Urinary bladder (tissue), 4 donors: Measurements from ENCODE around the gene CCDC85C. TPM values are rescaled to one million over a fixed set of nuclear protein-coding genes. Genes with fewer than 3 reads are reported as not detected.

Experiments
- DNase-seq: peaks from one replicate; pipeline ENCODE4 v3.0.0-alpha.2; 2015; ENCODE audit errors: extremely low spot score
- H3K27ac ChIP-seq: one replicate; pipeline ENCODE4 v1.5.1; 2013; ENCODE audit warnings: low read depth, mild to moderate bottlenecking, moderate library complexity
- H3K36me3 ChIP-seq: one replicate; pipeline ENCODE4 v1.6.1; 2013; ENCODE audit warnings: mild to moderate bottlenecking, moderate library complexity; ENCODE audit not compliant: insufficient read depth
- H3K4me1 ChIP-seq: one replicate; pipeline ENCODE4 v1.6.1; 2013; ENCODE audit warnings: mild to moderate bottlenecking, moderate library complexity; ENCODE audit not compliant: insufficient read depth
- H3K4me3 ChIP-seq: one replicate; pipeline ENCODE4 v1.5.1; 2013; ENCODE audit warnings: low read depth, low read length
- WGBS: extraction: QIAGEN DNeasy Blood & Tissue Kit; methylation state at CpG from one replicate; pipeline ENCODE4 v1.1.7; 2013; 5-methylcytosine and 5-hydroxymethylcytosine counted together
- polyA plus RNA-seq: library from polyadenylated mRNA; stranded (reverse); fragments of 200-250 nt; gene quantifications from one replicate; pipeline ENCODE4 v1.2.3, GENCODE V29; 2013
- total RNA-seq: library from RNA; depleted of rRNA; stranded (reverse); fragments of >200 nt; gene quantifications from one replicate; pipeline ENCODE4 v1.2.3, GENCODE V29; 2014
- donor health status: healthy with polysubstance abuse.
- donor health status: healthy.

The CCDC85C gene
- total and polyA plus RNA-seq, 2 donors: 5.8 to 36.0 TPM

DNA sequence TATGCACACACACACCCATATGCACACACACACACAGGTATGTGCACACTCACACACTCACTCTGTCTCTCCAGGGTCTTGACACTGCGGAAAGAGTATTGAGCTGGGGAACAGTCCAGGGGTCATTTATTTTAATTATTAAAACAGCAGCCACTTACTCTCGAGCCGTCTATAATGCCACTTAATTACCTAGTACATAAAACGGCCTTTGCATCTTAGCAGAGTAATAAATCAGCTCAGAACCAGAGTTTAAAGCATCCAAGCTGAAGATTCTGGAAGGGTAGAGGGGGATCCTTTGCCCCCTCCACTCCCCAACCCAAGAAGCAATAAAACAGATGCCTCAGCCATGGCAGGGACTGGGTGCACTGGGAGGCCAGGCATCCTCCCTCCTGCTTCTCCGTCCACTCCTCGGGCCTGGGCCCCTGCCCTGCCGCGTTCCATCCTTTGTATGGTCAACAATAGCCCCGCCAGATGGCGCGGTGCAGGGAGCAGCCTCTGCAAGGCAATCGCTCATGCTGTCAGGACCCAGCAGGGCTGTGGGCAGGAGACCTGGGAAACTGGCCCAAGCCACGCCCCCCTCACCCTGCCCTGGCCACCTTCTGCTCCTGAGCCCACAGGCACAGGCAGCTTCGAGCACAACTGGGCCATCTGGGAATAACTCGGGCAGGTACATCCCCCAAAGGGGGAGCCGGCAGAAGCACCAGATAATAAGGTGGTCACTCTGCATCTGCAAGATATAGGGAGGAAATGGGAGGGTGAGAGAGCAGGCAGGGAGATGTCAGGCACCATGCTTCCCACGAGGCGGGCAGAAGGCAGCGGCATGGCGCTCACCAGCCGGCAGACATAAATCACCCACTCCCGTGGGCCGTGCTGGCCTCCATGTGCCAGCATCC is 40.9 kb downstream of the CCDC85C start:
- H3K4me1 ChIP-seq: peaks cover 3% of the 10 kb centered on the region
- no peaks in the 10 kb centered on the region for H3K36me3 ChIP-seq
- no peak overlapping the region for H3K4me3 ChIP-seq
- 32% methylated on average over 23 of the region's 23 CpGs for WGBS
- no peak for DNase-seq
- H3K27ac ChIP-seq: no peak overlapping the region

DNA sequence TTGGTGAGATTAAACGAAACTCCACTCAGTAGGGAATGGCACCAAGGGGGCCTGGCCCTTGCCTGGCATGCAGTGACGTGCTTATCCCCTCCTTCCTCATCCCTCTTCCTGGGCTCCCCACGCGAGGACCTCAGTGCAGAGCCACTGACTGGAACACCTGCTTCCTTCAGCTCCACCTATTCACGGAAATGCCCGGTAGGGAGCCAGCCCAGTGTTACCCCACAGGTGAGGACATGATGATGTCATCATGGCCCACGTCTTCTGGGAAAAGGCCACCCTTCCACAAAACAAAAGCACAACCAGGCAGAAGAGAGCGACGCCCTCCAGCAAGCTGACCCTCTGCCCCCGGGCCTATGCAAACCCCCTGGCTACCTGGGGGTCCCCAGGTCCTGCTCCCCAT is 42.1 kb downstream of the CCDC85C start:
- no peak for DNase-seq
- WGBS: 78% methylated on average over 10 of the region's 10 CpGs
- H3K27ac ChIP-seq: no peak overlapping the region

DNA sequence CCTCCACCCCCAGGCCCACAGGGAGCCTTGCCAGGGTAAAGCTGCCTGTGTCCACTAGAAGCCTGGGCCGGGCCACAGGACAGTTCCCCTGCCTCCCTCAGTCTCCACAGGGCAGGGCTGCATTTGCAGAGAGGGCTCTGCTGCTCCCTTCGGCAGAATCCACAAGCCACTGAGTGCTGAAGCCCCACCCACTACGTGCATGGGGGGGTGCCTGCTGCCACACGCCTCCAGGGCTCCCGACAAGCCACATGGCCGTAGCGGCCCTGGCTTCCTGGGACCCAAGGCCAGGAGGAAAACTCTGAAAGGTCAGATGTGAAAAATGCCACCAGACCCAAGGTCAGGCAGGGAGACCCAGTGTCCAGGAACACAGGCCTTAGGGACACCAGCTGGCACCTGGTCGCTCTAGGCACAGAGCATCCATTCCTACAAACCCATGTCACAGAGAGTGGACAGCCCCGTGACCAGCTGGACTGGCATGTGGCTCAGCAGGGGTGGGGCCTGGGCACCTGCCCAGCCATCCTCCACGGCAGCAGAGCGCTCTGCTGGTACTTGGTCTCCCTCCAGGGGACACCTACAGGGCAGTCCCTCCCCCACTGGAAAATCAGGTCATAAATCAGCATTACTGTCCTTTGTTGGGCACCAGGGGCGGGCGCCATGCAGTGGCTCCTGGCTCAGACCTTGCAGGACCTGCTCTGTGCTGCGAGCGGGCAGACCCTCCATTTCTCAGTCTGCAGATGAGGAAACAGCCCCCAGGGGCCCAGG is 42.9 kb downstream of the CCDC85C start:
- Histone ChIP-seq H3K36me3 (no peaks in the 10 kb centered on the region), H3K4me1 (peaks cover 3% of the 10 kb centered on the region), H3K27ac (no peak overlapping the region), H3K4me3 (no peak overlapping the region)
- DNase-seq: no peak
- 47% methylated on average over 15 of the region's 15 CpGs for WGBS

More for the DNA sequence above, 42.1 kb downstream of the CCDC85C start:
- peaks cover 3% of the 10 kb centered on the region for H3K4me1 ChIP-seq
- no peak overlapping the region for H3K4me3 ChIP-seq
- no peaks in the 10 kb centered on the region for H3K36me3 ChIP-seq

DNA sequence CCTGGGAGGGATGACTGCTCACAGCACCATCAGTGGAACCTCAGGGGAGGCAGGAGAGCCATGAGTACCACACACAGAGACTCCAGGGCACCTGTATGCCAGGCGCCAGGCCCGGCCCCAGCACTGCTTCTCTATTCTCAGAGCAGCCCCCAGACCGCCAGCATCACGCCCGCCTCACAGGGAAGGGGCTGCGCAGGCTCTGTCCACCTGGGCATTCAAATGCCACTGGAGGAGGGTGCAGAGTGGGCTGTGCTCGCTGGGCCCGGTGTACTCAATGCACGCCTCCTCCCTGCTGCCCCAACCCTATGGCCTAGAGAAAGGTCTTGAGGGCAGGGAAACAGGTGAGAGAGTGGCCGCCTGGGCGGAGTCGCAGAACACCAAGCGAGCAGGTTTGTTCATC is 43.6 kb downstream of the CCDC85C start:
- WGBS: 92% methylated on average over 13 of the region's 13 CpGs
- Histone ChIP-seq H3K4me3 (no peak overlapping the region), H3K4me1 (peaks cover 3% of the 10 kb centered on the region), H3K27ac (no peak overlapping the region), H3K36me3 (no peaks in the 10 kb centered on the region)
- DNase-seq: no peak

DNA sequence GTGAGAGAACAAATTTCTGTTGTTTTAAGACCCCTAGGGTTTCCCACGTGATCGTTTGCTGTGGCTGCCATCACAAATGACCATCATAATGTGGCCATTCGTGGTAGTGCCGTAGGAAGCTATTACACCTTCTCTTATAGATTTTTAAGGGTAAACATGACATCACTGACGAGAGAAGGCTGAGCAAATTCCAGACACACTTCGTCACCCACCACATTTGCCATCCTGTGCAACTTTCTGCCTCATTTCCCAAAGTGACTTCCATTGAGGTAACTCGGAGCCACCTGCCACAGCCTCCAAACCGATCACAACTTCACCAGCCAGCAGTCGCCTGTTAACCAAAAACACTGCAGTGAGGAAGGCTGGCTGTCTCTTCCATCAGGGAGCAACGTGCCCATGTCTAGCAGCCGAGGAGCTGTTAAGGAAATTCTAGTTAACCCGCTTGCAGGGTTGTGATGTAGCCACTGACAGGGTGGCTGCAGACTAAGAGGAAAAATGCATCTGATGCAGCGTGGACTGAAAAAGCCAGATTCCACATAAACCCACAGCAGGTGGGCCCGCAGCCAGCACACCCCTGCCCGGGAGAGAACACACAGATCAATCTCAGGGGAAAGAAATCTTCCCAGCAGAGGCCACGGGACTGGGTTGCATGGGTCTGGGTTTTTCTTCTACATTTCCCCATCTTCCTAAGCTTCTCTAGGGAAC is 44.6 kb downstream of the CCDC85C start:
- H3K27ac ChIP-seq: no peak overlapping the region
- DNase-seq: no peak
- H3K4me1 ChIP-seq: peaks cover 2% of the 10 kb centered on the region
- H3K4me3 ChIP-seq: no peak overlapping the region
- 70% methylated on average over 16 of the region's 16 CpGs for WGBS
- no peaks in the 10 kb centered on the region for H3K36me3 ChIP-seq

DNA sequence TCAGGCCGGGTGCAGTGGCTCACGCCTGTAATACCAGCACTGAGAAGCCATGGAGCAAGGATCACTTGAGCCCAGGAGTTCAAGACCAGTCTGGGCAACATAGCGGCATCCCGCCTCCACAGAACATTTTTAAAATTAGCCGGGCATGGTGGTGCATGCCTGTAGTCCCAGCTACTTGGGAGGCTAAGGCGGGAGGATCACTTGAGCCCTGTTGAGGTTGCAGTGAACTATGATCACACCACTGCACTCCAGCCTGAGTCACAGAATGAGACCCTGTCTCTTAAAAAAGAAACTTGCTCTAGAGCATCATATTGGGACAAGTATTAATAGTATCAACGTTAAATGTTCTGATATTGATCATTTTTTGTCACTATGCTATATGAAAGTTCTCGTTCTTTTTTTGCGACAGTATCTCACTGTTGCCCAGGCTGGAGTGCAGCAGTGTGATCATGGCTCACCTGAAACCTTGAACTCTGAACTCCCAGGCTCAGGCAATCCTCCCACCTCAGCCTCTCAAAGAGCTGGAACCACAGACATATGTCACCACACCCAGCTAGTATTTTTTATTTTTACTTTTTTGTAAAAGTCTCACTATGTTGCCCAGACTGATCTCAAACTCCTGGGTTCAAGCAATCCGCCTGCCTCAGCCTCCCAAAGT is 47.7 kb downstream of the CCDC85C start:
- Histone ChIP-seq H3K27ac (no peak overlapping the region), H3K4me3 (no peak overlapping the region), H3K4me1 (peaks cover 2% of the 10 kb centered on the region), H3K36me3 (no peaks in the 10 kb centered on the region)
- 95% methylated on average over 10 of the region's 10 CpGs for WGBS
- no peak for DNase-seq

DNA sequence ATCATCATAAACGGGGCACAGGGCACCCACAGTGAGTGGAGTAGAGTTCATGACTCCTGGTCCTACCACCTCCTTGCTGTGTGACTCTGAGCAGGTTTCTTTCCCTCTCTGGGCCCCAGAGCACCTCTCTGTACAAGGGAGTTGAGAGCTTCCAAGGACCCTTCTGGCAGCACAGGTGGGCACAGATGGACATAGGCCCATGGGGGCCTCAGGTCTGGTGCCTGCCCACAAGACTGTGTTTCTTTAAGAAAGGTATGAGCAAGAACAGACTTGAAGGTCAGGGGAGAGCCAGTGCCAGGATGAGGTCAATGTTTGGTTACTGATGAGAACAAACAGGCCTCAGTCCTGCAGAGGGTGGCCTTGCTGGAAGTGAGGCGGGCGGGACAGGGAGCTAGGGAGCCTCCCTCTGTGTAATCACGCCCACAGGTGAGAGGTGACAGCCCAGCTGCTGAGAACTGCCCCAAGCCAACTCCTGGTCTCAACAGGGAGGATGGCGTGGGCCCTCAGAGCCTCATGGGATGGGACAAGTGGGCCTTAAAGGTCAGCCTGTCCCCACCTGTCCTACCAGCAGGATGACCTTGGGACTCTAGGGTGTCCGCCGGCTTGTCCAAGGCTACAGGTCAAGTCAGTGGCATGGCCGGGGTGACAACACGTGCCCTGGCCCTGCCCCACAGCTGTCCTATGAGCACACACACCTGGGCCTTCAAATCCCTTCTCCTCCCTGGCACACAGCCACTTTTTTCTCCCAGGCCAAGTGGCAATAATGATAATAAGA is 49.1 kb downstream of the CCDC85C start:
- Histone ChIP-seq H3K4me1 (peaks cover 2% of the 10 kb centered on the region), H3K27ac (no peak overlapping the region)

DNA sequence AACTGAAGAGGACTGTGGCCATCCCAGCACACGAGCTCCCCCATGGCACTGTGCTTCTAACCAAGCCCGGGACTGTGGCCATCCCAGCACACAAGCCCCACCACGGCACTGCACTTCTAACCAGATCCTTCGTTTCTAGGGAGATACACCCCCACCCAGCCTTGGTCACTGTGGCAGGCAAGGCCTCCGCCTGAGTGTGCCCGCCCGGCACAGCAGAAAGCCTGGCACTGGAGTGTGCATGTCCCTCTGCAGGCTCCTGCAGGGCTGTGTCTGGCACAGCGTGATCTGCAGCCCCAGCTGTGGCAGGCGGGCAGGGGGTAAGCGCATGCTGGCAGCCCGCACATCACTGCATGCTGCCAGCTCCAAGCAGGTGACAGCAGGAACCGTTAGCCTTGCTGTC is 49.8 kb downstream of the CCDC85C start:
- Histone ChIP-seq H3K4me1 (peaks cover 2% of the 10 kb centered on the region), H3K27ac (no peak overlapping the region), H3K4me3 (no peak overlapping the region), H3K36me3 (no peaks in the 10 kb centered on the region)
- 74% methylated on average over 12 of the region's 12 CpGs for WGBS
- no peak for DNase-seq

More for the DNA sequence above, 49.1 kb downstream of the CCDC85C start:
- DNase-seq: no peak
- WGBS: 70% methylated on average over 9 of the region's 9 CpGs
- Histone ChIP-seq H3K4me3 (no peak overlapping the region), H3K36me3 (no peaks in the 10 kb centered on the region)

DNA sequence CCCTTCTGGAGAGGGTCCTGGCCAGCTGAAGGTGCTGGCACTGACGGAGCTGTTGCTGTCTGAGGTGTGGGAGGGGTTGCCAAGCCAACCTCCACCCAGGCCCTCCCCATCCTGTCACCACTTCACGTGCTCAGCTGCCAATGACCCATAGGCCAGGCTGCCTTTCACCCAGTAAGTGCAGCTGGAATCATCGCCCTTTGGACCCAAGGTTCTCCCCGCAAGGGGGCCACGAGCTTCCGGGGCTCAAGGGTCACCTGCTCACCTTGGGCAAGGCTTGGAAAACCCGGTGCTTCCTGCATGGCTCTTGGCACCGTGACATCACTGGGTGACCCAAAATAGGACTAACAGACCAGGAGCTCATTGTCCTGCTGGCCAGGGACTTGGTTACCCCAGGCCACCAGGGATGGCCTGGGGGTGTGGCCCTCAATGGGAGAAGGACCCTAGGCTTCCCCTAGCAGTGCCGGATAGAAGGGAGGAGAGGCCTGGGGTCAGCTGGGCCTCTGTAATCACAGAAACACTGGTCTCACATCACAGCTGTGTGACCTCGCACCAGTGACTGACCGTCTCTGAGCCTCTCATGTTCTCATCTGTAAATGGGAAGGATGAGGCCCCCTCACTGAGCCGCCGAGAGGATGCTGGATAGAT is 51.3 kb downstream of the CCDC85C start:
- Histone ChIP-seq H3K27ac (no peak overlapping the region), H3K4me1 (peaks cover 2% of the 10 kb centered on the region), H3K4me3 (no peak overlapping the region), H3K36me3 (no peaks in the 10 kb centered on the region)
- WGBS: 71% methylated on average over 13 of the region's 13 CpGs
- DNase-seq: no peak

DNA sequence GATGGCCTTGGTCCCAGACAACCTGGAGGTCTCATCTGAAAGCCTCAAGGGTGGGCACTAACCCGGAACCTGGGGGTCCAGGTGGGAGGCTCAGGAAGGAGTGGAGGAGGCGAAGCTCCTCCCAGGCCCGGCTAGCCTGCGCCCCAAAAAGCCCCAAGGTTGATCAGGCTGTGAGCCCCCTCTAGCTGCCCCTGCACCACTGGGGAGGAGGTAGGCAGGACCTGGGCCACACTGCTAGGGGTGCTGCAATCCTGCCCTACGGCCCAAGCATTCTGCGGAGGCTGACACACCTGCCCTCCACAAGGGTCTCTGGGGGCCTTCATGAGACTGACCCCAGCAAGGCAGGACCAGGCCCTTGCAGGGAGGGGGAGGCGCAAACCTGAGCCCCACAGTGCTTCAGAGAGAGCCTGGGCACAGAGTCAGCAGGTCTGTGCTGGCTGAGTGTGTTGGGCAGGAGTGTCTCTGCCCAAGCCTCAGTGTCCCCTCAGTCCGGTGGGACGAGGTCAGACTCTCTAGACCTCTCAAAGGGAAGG is 51.9 kb downstream of the CCDC85C start:
- Histone ChIP-seq H3K4me3 (no peak overlapping the region), H3K27ac (no peak overlapping the region), H3K36me3 (no peaks in the 10 kb centered on the region), H3K4me1 (peaks cover 2% of the 10 kb centered on the region)
- WGBS: 82% methylated on average over 9 of the region's 9 CpGs
- no peak for DNase-seq

DNA sequence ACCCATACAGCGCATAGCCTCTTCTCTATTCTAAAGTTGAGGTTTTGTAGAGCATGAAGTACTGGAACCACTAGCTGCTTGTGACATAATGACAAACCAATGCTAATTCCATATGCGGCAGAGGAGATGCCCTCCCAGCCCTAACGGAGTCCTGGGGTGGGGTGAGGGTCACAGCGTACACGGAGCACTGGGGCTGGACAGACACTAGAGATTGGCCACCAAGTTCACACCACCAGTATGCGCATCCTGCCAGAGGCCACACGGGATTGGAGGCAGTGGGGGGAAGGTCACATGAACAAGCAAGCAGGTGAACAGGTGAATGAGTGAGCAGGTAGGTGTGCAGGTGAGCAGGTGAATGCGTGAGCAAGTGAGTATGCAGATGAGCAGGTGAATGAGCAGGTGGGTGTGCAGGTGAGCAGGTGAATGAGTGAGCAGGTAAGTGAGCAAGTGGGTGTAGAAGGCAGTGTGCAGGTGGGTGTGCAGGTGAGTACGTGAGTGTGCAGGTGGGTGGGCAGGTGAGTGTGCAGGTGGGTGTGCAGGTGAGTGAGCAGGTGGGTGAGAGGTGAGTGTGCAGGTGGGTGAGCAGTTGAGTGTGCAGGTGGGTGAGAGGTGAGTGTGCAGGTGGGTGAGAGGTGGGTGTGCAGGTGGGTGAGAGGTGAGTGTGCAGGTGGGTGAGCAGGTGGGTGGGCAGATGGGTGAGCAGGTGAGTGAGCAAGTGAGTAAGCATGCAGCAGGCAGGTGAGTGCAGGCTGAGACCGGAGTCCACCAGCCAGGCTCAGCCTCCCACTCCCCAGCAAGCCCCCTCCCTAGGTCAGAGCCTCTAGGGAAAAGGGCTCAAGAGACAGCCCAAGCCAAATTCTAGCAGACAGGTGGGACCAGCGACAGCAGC is 52.7 kb downstream of the CCDC85C start:
- WGBS: 75% methylated on average over 11 of the region's 11 CpGs
- Histone ChIP-seq H3K36me3 (no peaks in the 10 kb centered on the region), H3K27ac (no peak overlapping the region), H3K4me3 (no peak overlapping the region), H3K4me1 (peaks cover 2% of the 10 kb centered on the region)
- DNase-seq: no peak
